Measurements from ENCODE around the gene TIGD2.
A peak's percentile ranks its signal among the peaks of the same experiment; 100 is the strongest.

- TF ChIP-seq POU6F1 (CRISPR knock-in tag; IDR thresholded peaks at IDR 0.05; ENCODE audit: borderline replicate concordance, low read depth) = no peak
- no peak for TF ChIP-seq ZNF565 (CRISPR knock-in tag; conservative IDR thresholded peaks at IDR 0.05; ENCODE audit: low read depth)
- 0 out of 2 replicates have a peak, but pooled peaks have one; percentile 49 for TF ChIP-seq SNAI2 (CRISPR knock-in tag; IDR thresholded peaks at IDR 0.05)
- TF ChIP-seq CSDC2 (CRISPR knock-in tag; IDR thresholded peaks at IDR 0.05) = no peak
- TF ChIP-seq, protein P1, sequence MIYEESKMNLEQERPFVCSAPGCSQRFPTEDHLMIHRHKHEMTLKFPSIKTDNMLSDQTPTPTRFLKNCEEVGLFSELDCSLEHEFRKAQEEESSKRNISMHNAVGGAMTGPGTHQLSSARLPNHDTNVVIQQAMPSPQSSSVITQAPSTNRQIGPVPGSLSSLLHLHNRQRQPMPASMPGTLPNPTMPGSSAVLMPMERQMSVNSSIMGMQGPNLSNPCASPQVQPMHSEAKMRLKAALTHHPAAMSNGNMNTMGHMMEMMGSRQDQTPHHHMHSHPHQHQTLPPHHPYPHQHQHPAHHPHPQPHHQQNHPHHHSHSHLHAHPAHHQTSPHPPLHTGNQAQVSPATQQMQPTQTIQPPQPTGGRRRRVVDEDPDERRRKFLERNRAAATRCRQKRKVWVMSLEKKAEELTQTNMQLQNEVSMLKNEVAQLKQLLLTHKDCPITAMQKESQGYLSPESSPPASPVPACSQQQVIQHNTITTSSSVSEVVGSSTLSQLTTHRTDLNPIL (CRISPR knock-in tag; IDR thresholded peaks at IDR 0.05; ENCODE audit: low read depth) = no peak
- TF ChIP-seq RARB (CRISPR knock-in tag; IDR thresholded peaks at IDR 0.05) = no peak
- TF ChIP-seq ISL1 (CRISPR knock-in tag; IDR thresholded peaks at IDR 0.05) = no peak
These were observed 47.7 kb downstream of the TIGD2 start for GRCh38 chr4:89158884-89159503.

Measured in SK-N-SH treated with all-trans-retinoic acid at 6 μM for 48 hours (cell line).